ENCODE measurements around the gene ABLIM3.

The ABLIM3 gene

GRCh38 chr5:149289301-149289700, 148.0 kb downstream of the ABLIM3 start:
- Histone ChIP-seq H3K27ac (ENCODE audit: low read length) (no peak overlapping the region), H3K79me2 (ENCODE audit: low read length) (no peaks in the 10 kb centered on the region), H3K4me3 (ENCODE audit: low read length) (no peak overlapping the region), H3K4me1 (ENCODE audit: low read length) (no peaks in the 10 kb centered on the region), H4K20me1 (ENCODE audit: insufficient read depth, low read length) (no peaks in the 10 kb centered on the region), H3K9me3 (replicated peaks; ENCODE audit: insufficient read depth, low read length) (no peaks in the 10 kb centered on the region), H3K9ac (ENCODE audit: low read length) (no peak overlapping the region), H3K9me2 (replicated peaks; ENCODE audit: insufficient read depth, low read length) (no peaks in the 10 kb centered on the region), H3F3A (ENCODE audit: insufficient read depth, low read length) (no peaks in the 10 kb centered on the region), H3K4me2 (ENCODE audit: low read depth, low read length) (no peak overlapping the region), H3K27me3 (replicated peaks; ENCODE audit: insufficient read depth, low read length) (no peaks in the 10 kb centered on the region), H2AFZ (ENCODE audit: low read length) (no peak overlapping the region), H3K36me3 (replicated peaks; ENCODE audit: insufficient read depth, low read length) (no peaks in the 10 kb centered on the region)
- TF ChIP-seq EZH2 (optimal IDR thresholded peaks at IDR 0.05; ENCODE audit: low read depth, low read length) (no peak), EZH2phosphoT487 (IDR thresholded peaks at IDR 0.05; ENCODE audit: low read length) (no peak), CTCF (IDR thresholded peaks at IDR 0.05; ENCODE audit: low read length) (no peak)
- no peak for DNase-seq

GRCh38 chr5:149294872-149295829, 153.9 kb downstream of the ABLIM3 start:
- Histone ChIP-seq H4K20me1 (ENCODE audit: insufficient read depth, low read length) (no peaks in the 10 kb centered on the region), H3K27me3 (replicated peaks; ENCODE audit: insufficient read depth, low read length) (no peaks in the 10 kb centered on the region), H3K4me3 (ENCODE audit: low read length) (no peak overlapping the region), H3K9me3 (replicated peaks; ENCODE audit: insufficient read depth, low read length) (no peaks in the 10 kb centered on the region), H3K27ac (ENCODE audit: low read length) (no peak overlapping the region), H3K9ac (ENCODE audit: low read length) (no peak overlapping the region), H3F3A (ENCODE audit: insufficient read depth, low read length) (no peaks in the 10 kb centered on the region), H3K9me2 (replicated peaks; ENCODE audit: insufficient read depth, low read length) (no peaks in the 10 kb centered on the region), H3K79me2 (ENCODE audit: low read length) (no peaks in the 10 kb centered on the region), H3K4me1 (ENCODE audit: low read length) (no peaks in the 10 kb centered on the region), H3K4me2 (ENCODE audit: low read depth, low read length) (no peak overlapping the region), H3K36me3 (replicated peaks; ENCODE audit: insufficient read depth, low read length) (no peaks in the 10 kb centered on the region), H2AFZ (ENCODE audit: low read length) (no peak overlapping the region)
- no peak for TF ChIP-seq EZH2phosphoT487 (IDR thresholded peaks at IDR 0.05; ENCODE audit: low read length)
- no peak for TF ChIP-seq CTCF (IDR thresholded peaks at IDR 0.05; ENCODE audit: low read length)
- no peak for TF ChIP-seq EZH2 (optimal IDR thresholded peaks at IDR 0.05; ENCODE audit: low read depth, low read length)
- DNase-seq: no peak

- Histone ChIP-seq H3K4me3 (ENCODE audit: low read length) (no peak overlapping the region), H3K4me1 (ENCODE audit: low read length) (no peaks in the 10 kb centered on the region), H3K27ac (ENCODE audit: low read length) (no peak overlapping the region), H3K27me3 (replicated peaks; ENCODE audit: insufficient read depth, low read length) (no peaks in the 10 kb centered on the region), H3K9me2 (replicated peaks; ENCODE audit: insufficient read depth, low read length) (no peaks in the 10 kb centered on the region), H3K79me2 (ENCODE audit: low read length) (no peaks in the 10 kb centered on the region), H3K36me3 (replicated peaks; ENCODE audit: insufficient read depth, low read length) (no peaks in the 10 kb centered on the region), H3K4me2 (ENCODE audit: low read depth, low read length) (no peak overlapping the region), H2AFZ (ENCODE audit: low read length) (no peak overlapping the region), H3F3A (ENCODE audit: insufficient read depth, low read length) (no peaks in the 10 kb centered on the region), H3K9me3 (replicated peaks; ENCODE audit: insufficient read depth, low read length) (no peaks in the 10 kb centered on the region), H4K20me1 (ENCODE audit: insufficient read depth, low read length) (no peaks in the 10 kb centered on the region), H3K9ac (ENCODE audit: low read length) (no peak overlapping the region)
- no peak for DNase-seq
- TF ChIP-seq EZH2 (optimal IDR thresholded peaks at IDR 0.05; ENCODE audit: low read depth, low read length) (no peak), CTCF (IDR thresholded peaks at IDR 0.05; ENCODE audit: low read length) (no peak), EZH2phosphoT487 (IDR thresholded peaks at IDR 0.05; ENCODE audit: low read length) (no peak)
Measured at GRCh38 chr5:149297340-149298025, 156.2 kb downstream of the ABLIM3 start.

Measured in MM.1S (cell line).